ENCODE measurements around the gene SECTM1. TPM values are rescaled to one million over a fixed set of nuclear protein-coding genes. Genes with fewer than 3 reads are reported as not detected.

SECTM1 gene
- total RNA-seq, 4 donors from 2014 or later, result 3.3 to 9.5 (median 5.6) TPM

DNA sequence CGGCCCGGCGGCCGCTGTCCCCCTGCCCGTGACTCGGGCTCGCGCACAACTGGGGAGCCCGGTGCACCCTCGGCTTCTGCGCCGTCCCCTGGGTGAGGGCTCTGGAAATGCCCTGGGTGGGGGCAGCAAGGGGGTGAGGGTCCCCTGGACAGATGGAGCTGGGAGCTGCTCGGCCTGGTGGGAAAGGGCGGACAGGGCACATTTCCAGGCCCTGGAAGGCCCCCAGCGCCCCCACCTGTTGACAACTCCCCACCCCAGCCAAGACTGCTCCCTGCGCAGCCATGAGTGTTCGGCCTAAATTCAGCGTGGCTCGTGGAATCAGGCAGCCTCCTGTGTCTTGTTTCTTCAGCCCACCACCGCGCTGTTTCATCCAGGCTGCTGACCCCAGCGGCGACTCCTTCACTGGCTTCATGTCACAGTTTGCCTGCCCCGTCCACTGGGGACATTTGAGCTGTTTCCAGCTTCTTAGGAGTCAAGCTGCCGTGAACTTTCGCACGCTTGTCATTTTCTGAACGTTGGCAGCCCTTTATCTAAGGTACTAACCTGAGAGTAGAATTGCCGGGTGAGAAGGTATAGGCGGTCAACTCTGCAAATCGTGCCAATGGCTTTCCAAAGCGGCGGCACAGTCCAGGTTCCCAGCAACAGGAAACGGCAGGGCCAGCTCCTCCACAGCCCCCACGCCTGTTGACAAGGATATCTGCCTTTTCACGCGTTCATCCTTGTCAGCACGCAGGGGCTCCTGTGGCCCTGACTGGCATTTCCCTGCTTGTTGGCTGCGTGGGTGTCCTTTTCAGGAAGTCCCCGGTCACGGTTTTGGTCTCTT, 38.9 kb upstream of the SECTM1 start:
- peak overlapping the region; percentile 33 to 57 (median 42) for H3K4me3 ChIP-seq
- intact Hi-C loops (cut with DNase I; ENCODE audit: low total_unique reads) (no loop called here), in situ Hi-C loops (cut with MboI; ENCODE audit: low sequenced_read_pairs in 4 of 4) (loop anchor here in 1 of 4 donors (25.0 kb wide), 1 partner anchor 390 kb away; the partner anchor contains the start of gene TBCD)
- no peak for TF ChIP-seq POLR2A (IDR thresholded peaks at IDR 0.05)
- TF ChIP-seq, protein P1, sequence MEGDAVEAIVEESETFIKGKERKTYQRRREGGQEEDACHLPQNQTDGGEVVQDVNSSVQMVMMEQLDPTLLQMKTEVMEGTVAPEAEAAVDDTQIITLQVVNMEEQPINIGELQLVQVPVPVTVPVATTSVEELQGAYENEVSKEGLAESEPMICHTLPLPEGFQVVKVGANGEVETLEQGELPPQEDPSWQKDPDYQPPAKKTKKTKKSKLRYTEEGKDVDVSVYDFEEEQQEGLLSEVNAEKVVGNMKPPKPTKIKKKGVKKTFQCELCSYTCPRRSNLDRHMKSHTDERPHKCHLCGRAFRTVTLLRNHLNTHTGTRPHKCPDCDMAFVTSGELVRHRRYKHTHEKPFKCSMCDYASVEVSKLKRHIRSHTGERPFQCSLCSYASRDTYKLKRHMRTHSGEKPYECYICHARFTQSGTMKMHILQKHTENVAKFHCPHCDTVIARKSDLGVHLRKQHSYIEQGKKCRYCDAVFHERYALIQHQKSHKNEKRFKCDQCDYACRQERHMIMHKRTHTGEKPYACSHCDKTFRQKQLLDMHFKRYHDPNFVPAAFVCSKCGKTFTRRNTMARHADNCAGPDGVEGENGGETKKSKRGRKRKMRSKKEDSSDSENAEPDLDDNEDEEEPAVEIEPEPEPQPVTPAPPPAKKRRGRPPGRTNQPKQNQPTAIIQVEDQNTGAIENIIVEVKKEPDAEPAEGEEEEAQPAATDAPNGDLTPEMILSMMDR (IDR thresholded peaks at IDR 0.05 in 4 of 5, conservative IDR thresholded peaks at IDR 0.05 in 1 of 5), result no peak
- no peaks in the 10 kb centered on the region for H3K36me3 ChIP-seq
- no peak overlapping the region for H3K27ac ChIP-seq
- peaks cover 38 to 53% (median 38%) of the 10 kb centered on the region in 3 donors for H3K27me3 ChIP-seq
- H3K9me3 ChIP-seq, result no peaks in the 10 kb centered on the region
- ATAC-seq (peak in 1 of 2 donors; percentile 21), DNase-seq (no peak)
- peaks cover 11 to 17% of the 10 kb centered on the region in 2 donors for H3K4me1 ChIP-seq

DNA sequence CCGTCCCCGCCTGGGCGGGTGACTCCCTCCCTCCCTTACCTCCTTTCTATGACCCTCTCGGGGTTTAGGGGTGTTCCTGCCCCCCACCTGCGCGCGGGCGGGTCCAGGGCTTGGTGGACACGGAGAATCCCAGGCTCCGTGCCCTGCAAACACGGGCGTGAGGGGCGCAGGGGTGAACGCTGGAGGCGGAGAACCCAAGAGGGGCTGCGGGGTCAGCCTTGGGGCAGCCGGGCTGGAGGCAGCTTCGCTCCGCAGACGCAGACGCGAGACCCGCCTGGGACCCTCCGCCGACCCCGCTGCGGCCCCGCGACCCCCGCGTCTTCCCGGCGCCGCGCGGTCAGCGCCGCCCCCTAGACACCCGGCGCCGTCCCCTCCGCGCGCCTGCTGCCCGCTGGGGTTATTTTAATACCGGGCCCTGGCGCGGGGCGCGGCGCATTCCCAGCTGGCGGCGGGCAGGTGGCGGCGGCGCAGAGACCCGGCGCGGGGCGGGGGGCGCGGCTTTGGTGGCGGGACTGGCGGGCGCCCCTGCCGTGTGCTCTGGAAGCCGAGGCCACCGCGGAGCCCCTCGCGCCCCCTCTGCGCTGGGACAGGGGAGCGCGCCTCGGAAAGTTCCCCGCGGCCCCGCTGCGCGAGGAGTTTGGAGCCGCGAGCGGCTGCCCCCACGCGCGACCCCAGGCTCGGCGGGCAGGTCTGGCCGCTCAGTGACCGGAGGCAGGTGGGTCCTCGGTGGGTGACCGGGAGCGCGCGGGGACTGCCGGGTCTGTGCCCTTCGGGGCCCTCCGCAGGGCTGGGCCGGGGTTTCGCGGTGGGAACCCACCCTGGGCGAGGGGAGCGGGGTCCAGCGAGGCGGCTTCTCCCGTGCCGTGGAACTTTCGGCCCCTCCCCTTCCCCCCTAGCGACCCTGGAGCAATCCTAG, 38.0 kb upstream of the SECTM1 start, which contains the start of gene UTS2R:
Gene UTS2R, plus strand, starts transcription at position 433 of the 916 bp plus-strand sequence. CDS start 2,560 bp downstream, outside the sequence.
- TF ChIP-seq, protein P1 (IDR thresholded peaks at IDR 0.05 in 4 of 5, conservative IDR thresholded peaks at IDR 0.05 in 1 of 5), result no peak
- TF ChIP-seq POLR2A (IDR thresholded peaks at IDR 0.05), result no peak
- no peaks in the 10 kb centered on the region for H3K36me3 ChIP-seq
- H3K27me3 ChIP-seq, result peaks cover 37 to 53% (median 38%) of the 10 kb centered on the region in 3 donors
- no peak for DNase-seq
- in situ Hi-C loops (cut with MboI; ENCODE audit: low sequenced_read_pairs in 4 of 4) (loop anchor here in 1 of 4 donors (25.0 kb wide), 1 partner anchor 391 kb away; the partner anchor contains the start of gene TBCD), intact Hi-C loops (cut with DNase I; ENCODE audit: low total_unique reads) (no loop called here)
- H3K9me3 ChIP-seq, result no peaks in the 10 kb centered on the region
- ATAC-seq, result no peak
- peak within 1 kb of the TSS; percentile 33 to 57 (median 42) for H3K4me3 ChIP-seq
- no peak within 1 kb of the TSS for H3K27ac ChIP-seq
- H3K4me1 ChIP-seq, result peaks cover 11 to 17% of the 10 kb centered on the region in 2 donors

DNA sequence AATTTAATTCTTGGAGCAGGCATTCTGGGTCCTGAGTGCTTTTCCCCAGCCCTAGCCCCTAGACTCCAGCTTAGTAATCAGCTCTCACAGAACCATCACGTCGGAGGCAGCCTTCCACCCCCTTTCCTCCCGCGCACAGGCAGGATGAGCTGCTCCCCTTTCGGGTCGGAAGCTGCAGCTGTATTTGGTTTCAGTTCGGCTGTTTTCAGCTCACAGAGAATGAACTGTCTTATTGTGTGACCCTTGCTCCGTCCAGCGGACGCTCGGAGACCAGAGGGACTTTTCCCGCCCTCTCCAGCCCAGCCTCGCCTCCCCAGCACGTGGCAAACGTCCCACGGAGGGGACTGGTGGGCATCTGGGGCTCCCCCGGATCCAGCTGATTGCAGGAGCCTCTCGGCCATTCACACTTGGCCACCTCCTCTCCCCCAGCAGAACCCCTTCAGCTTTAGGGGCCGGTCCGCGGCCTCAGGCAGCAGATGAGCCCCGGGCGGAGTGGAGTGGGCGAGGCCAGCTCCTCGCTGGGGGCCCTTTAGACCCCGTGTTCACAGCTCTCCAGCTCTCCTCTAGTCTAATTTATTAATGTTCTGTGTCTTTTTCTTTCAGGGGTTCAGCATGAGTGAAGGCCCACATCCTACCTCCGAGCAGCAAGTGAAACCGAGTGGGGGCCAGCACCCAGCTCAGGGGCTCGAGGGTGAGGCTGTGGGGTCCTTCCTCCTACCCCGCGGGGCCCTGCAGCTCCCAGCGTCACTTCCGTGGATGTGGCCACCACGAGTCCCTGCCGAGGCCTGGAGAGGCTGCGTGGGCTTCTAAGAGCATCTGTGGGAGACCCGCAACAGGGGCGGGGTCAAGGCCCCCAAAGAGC, 37.1 kb upstream of the SECTM1 start:
- no peaks in the 10 kb centered on the region for H3K36me3 ChIP-seq
- peaks cover 36 to 45% (median 38%) of the 10 kb centered on the region in 3 donors for H3K27me3 ChIP-seq
- no peak for ATAC-seq
- TF ChIP-seq, protein P1 (IDR thresholded peaks at IDR 0.05 in 4 of 5, conservative IDR thresholded peaks at IDR 0.05 in 1 of 5), result no peak
- no peak for TF ChIP-seq POLR2A (IDR thresholded peaks at IDR 0.05)
- intact Hi-C loops (cut with DNase I; ENCODE audit: low total_unique reads), result no loop called here
- H3K9me3 ChIP-seq, result no peaks in the 10 kb centered on the region
- in situ Hi-C loops (cut with MboI; ENCODE audit: low sequenced_read_pairs in 4 of 4), result loop anchor here in 1 of 4 donors (25.0 kb wide), 1 partner anchor 392 kb away; the partner anchor contains the start of gene TBCD
- peak overlapping the region; percentile 33 to 57 (median 42) for H3K4me3 ChIP-seq
- no peak for DNase-seq
- H3K27ac ChIP-seq, result no peak overlapping the region
- peaks cover 11 to 17% of the 10 kb centered on the region in 2 donors for H3K4me1 ChIP-seq

DNA sequence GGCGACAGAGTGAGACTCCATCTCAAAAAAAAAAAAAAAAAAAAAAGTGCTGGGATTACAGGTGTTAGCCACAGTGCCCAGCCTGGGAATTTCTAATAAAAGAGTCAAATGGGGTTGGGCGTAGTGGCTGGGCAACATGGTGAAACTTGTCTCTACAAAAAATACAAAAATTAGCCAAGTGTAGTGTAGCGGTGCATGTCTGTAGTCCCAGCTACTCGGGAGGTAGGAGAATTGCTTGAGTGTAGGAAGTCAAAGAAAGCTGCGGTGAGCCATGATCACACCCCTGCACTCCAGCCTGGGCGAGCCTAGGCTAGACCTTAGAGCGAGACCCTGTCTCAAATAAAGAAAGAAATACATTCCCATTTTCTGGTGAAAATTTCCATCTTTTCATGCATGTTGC, 35.6 kb upstream of the SECTM1 start:
- H3K27ac ChIP-seq, result no peak overlapping the region
- in situ Hi-C loops (cut with MboI; ENCODE audit: low sequenced_read_pairs in 4 of 4) (loop anchor here in 1 of 4 donors (25.0 kb wide), 1 partner anchor 393 kb away; the partner anchor contains the start of gene TBCD), intact Hi-C loops (cut with DNase I; ENCODE audit: low total_unique reads) (no loop called here)
- H3K27me3 ChIP-seq, result peaks cover 31 to 45% (median 34%) of the 10 kb centered on the region in 3 donors
- peaks cover 11 to 17% of the 10 kb centered on the region in 2 donors for H3K4me1 ChIP-seq
- H3K9me3 ChIP-seq, result no peaks in the 10 kb centered on the region
- ATAC-seq (no peak), DNase-seq (no peak)
- TF ChIP-seq, protein P1 (IDR thresholded peaks at IDR 0.05 in 4 of 5, conservative IDR thresholded peaks at IDR 0.05 in 1 of 5), result no peak
- no peak for TF ChIP-seq POLR2A (IDR thresholded peaks at IDR 0.05)
- no peaks in the 10 kb centered on the region for H3K36me3 ChIP-seq
- no peak overlapping the region for H3K4me3 ChIP-seq

Data from gastrocnemius medialis (tissue), 4 donors.